Central memory CD8-positive, alpha-beta T cell (primary cell): Measurements from ENCODE around the gene PSME2.

Experiments used
- ATAC-seq: fragments of 150-1000 bp; cut with Tn5 transposase; replicated peaks from 2 replicates; pipeline ENCODE4 v1.10.0; 2022; ENCODE audit warnings: mild to moderate bottlenecking, moderate FRiP score, moderate number of reproducible peaks; ENCODE audit not compliant: poor library complexity, severe bottlenecking; ENCODE audit errors: extremely low read depth
- DNase-seq, 2 donors: peaks; one replicate each; pipeline ENCODE4 v3.0.0; 2021; ENCODE audit warnings: low spot score in 2 of 2
- H3K27ac Mint-ChIP-seq: one replicate; pipeline ENCODE4 v1.8.0; 2022; ENCODE audit warnings: low read depth, mild to moderate bottlenecking, moderate library complexity, mixed read lengths
- H3K27me3 Mint-ChIP-seq: one replicate; pipeline ENCODE4 v1.8.0; 2022; ENCODE audit warnings: mixed read lengths
- H3K36me3 Mint-ChIP-seq: one replicate; pipeline ENCODE4 v1.8.0; 2022; ENCODE audit warnings: mild to moderate bottlenecking, moderate library complexity, mixed read lengths; ENCODE audit not compliant: insufficient read depth
- H3K4me1 Mint-ChIP-seq: one replicate; pipeline ENCODE4 v1.8.0; 2022; ENCODE audit warnings: mixed read lengths
- H3K4me3 Mint-ChIP-seq: one replicate; pipeline ENCODE4 v1.8.0; 2022; ENCODE audit warnings: mild to moderate bottlenecking, moderate library complexity, mixed read lengths
- H3K9me3 Mint-ChIP-seq: one replicate; pipeline ENCODE4 v1.8.0; 2022; ENCODE audit warnings: mixed read lengths

PSME2 gene

GRCh38 chr14:24145690-24146452 is 539 bp downstream of the PSME2 start:
- peaks cover 64% of the 10 kb centered on the region for H3K4me1 Mint-ChIP-seq
- DNase-seq, result no peak
- peak overlapping the region; percentile 92 for H3K27ac Mint-ChIP-seq
- H3K27me3 Mint-ChIP-seq, result no peaks in the 10 kb centered on the region
- H3K36me3 Mint-ChIP-seq, result peaks cover 33% of the 10 kb centered on the region
- no peak for ATAC-seq
- no peaks in the 10 kb centered on the region for H3K9me3 Mint-ChIP-seq
- H3K4me3 Mint-ChIP-seq, result peak overlapping the region; percentile 98

DNA sequence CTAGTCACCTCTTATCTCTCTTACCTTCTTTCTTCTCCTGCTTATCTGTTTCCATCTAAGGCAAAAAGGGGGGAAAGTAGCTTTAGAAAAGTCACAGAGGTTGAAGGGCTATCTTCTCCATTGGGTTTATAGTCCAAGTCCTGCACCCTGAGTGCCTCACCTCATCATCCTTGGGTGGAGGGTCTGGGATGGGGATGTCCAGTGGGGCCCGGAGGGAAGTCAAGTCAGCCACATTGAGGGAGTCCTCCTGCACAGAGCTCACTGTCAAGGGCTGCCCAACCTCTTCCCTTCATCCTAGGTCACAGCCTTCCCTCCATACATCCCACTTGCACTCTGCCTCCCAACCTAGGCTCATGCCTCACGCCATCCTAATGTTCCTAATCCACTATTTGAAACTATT is 1.2 kb downstream of the PSME2 start:
- no peak overlapping the region for H3K27ac Mint-ChIP-seq
- DNase-seq (no peak), ATAC-seq (no peak)
- H3K4me1 Mint-ChIP-seq, result peaks cover 58% of the 10 kb centered on the region
- H3K4me3 Mint-ChIP-seq, result peak overlapping the region; percentile 98
- no peaks in the 10 kb centered on the region for H3K9me3 Mint-ChIP-seq
- peaks cover 31% of the 10 kb centered on the region for H3K36me3 Mint-ChIP-seq
- H3K27me3 Mint-ChIP-seq, result no peaks in the 10 kb centered on the region

- Mint-ChIP-seq H3K27me3 (no peaks in the 10 kb centered on the region), H3K27ac (no peak overlapping the region), H3K9me3 (no peaks in the 10 kb centered on the region), H3K4me1 (peaks cover 58% of the 10 kb centered on the region), H3K4me3 (peak overlapping the region; percentile 4), H3K36me3 (peaks cover 26% of the 10 kb centered on the region)
- ATAC-seq (no peak), DNase-seq (no peak)
These were observed 2.0 kb downstream of the PSME2 start for GRCh38 chr14:24144451-24144850.

DNA sequence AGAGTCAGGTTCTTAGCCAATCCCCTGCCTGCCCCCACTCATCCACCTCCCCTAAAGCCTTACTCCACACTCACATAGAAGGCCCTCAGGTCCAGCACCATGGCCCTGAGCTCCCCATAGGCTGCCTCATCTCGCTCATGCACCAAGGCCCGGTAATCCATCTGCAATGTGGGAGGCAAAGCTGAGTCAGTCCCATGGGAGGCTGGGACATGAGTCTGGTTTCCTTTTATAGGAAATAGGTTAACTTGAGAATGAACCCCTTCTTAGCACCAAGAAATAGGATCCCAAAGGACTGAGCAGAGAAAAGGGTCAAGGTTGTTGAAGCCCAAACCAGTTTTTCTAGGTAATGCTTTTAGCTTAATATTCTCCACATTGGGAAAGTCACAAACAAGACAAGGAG is 2.9 kb downstream of the PSME2 start:
- Mint-ChIP-seq H3K9me3 (no peaks in the 10 kb centered on the region), H3K4me3 (peak overlapping the region; percentile 4), H3K36me3 (peaks cover 22% of the 10 kb centered on the region), H3K27me3 (no peaks in the 10 kb centered on the region), H3K27ac (no peak overlapping the region), H3K4me1 (peaks cover 57% of the 10 kb centered on the region)
- ATAC-seq, result no peak
- no peak for DNase-seq

- H3K4me1 Mint-ChIP-seq, result peaks cover 59% of the 10 kb centered on the region
- DNase-seq (peak; percentile 97 to 99), ATAC-seq (peak; percentile 92)
- peaks cover 23% of the 10 kb centered on the region for H3K36me3 Mint-ChIP-seq
- peak within 1 kb of the TSS; percentile 88 for H3K27ac Mint-ChIP-seq
- H3K4me3 Mint-ChIP-seq, result peak within 1 kb of the TSS; percentile 73
- no peaks in the 10 kb centered on the region for H3K27me3 Mint-ChIP-seq
- H3K9me3 Mint-ChIP-seq, result no peaks in the 10 kb centered on the region
These were observed 5.1 kb downstream of the PSME2 start, which contains the start of gene EMC9 for GRCh38 chr14:24141097-24141880. Gene EMC9 (minus strand): TSS chr14:24141591. CDS start chr14:24141304, 287 bp downstream.

DNA sequence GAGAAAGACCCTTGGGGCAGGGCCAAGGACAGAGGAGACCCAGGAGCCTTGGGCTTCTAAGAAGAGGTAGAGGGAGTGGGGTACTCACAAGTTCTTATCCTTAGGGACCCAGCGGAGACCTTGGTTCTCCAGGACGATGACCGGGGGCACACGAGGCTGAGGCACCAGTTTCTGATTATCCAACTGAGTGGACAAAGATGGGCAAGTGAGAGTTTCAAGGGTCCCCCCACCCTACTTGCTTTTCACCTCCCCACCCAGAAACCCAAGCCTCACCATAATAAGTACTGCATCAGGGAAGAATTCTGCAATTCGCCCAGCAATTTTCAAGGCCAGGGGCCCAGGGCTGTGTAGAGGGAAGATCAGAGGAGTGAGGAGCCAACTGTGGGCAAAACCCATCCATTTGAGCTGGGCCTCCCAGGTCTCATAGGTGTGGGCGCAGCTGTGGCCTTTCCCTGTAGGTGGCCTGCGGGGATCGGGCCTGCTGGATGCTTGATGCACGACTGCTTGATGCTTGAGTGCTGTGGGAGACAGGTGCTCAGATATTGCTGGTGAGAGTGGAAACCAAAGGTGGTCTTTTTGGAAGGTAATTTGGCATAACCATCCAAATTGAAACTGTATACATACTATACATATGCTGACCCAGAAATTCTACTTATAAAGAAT is 7.0 kb downstream of the PSME2 start:
- Mint-ChIP-seq H3K27me3 (no peaks in the 10 kb centered on the region), H3K4me1 (peaks cover 50% of the 10 kb centered on the region), H3K27ac (peak overlapping the region; percentile 24), H3K9me3 (no peaks in the 10 kb centered on the region), H3K36me3 (peaks cover 17% of the 10 kb centered on the region), H3K4me3 (peak overlapping the region; percentile 73)
- ATAC-seq, result no peak
- DNase-seq, result no peak

DNA sequence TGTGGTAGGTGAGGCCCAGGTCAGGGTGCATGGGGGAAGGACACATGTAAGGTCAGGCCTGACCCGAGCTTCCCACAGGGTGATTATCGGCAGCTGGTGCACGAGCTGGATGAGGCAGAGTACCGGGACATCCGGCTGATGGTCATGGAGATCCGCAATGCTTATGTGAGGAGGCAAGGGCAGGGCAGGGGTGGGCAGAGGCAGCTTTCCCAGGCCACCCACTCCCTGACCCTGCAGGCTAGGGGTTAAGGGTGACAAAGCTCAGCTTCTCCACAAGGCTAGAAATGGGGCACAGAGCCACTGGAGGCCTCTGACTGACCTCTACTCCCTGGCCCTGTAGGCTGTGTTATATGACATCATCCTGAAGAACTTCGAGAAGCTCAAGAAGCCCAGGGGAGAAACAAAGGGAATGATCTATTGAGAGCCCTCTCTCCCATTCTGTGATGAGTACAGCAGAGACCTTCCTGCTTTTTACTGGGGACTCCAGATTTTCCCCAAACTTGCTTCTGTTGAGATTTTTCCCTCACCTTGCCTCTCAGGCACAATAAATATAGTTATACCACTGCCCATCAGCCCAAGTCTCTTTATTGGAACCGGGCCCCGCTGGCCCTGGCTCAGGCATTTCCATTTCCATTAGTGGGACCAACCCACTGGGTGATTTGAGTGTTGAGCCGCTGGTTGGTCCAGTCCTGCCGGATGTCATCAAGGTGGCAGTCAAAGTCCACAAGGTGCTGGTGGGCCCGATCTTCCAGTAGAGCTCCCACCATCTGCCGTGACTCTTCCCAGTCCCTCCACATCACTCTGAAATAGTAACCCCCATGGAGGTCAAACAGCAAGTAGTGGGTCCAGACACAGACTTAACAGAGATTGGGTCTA is 7.8 kb downstream of the PSME2 start:
- no peak for DNase-seq
- H3K36me3 Mint-ChIP-seq, result peaks cover 17% of the 10 kb centered on the region
- peak overlapping the region; percentile 73 for H3K4me3 Mint-ChIP-seq

GRCh38 chr14:24137529-24138395 is 8.6 kb downstream of the PSME2 start:
- no peak for DNase-seq
- Mint-ChIP-seq H3K36me3 (peaks cover 17% of the 10 kb centered on the region), H3K4me3 (peak overlapping the region; percentile 90), H3K27me3 (no peaks in the 10 kb centered on the region), H3K27ac (no peak overlapping the region), H3K4me1 (peaks cover 42% of the 10 kb centered on the region), H3K9me3 (no peaks in the 10 kb centered on the region)
- ATAC-seq, result no peak

More for the DNA sequence above, 7.8 kb downstream of the PSME2 start:
- peaks cover 45% of the 10 kb centered on the region for H3K4me1 Mint-ChIP-seq
- H3K27me3 Mint-ChIP-seq, result no peaks in the 10 kb centered on the region
- peak overlapping the region; percentile 24 for H3K27ac Mint-ChIP-seq
- no peak for ATAC-seq
- no peaks in the 10 kb centered on the region for H3K9me3 Mint-ChIP-seq

- ATAC-seq, result no peak
- no peaks in the 10 kb centered on the region for H3K9me3 Mint-ChIP-seq
- H3K27me3 Mint-ChIP-seq, result no peaks in the 10 kb centered on the region
- peaks cover 48% of the 10 kb centered on the region for H3K4me1 Mint-ChIP-seq
- H3K36me3 Mint-ChIP-seq, result peaks cover 15% of the 10 kb centered on the region
- peak overlapping the region; percentile 90 for H3K4me3 Mint-ChIP-seq
- DNase-seq, result no peak
- peak overlapping the region; percentile 79 for H3K27ac Mint-ChIP-seq
These were observed 9.5 kb downstream of the PSME2 start for GRCh38 chr14:24136684-24137528.

DNA sequence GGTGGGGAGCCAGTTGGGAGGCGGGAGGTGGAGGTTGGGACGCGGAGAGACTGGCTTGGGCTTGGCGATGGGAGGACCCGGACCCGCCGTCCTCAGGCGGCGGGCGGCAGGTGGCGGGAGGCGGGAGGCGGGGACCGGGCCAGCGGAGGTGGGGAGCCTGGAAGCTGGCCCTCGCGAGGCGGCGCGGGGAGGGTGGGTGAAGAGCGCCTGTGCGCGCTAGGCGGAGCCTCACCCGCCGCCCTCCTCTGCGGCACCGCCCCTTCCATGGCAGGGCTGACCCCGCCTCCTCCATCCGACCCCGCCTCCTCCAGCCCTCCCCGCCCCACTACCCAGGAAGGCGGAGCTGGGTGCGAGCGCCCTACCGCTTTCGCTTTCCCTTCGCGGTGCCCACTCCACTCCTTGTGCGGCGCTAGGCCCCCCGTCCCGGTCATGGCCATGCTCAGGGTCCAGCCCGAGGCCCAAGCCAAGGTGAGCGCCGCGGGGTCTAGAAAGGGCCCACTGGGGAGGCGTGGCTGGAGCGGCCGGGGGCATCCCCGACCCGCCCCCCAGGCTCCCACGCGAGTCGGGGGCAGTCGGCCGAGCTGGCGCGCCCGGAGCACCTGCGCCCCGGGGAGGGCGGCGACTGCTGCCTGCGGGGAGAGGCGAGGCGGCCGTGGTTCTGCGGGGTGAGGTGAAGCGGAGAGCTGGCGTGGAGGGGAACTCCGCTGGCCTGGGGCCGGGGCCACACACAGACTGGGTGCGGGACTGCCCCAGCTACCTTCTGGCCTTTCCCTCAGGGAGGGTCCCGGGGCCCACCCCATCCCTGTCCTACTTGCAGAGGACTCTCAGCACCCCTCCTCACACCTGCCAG is 10.4 kb downstream of the PSME2 start, which contains the start of gene PSME1:
Gene PSME1, plus strand, starts transcription at position 361 of the 850 bp plus-strand sequence. Its CDS starts 69 bp downstream, at position 430.
- H3K4me1 Mint-ChIP-seq, result peaks cover 51% of the 10 kb centered on the region

More for the DNA sequence above, 10.4 kb downstream of the PSME2 start, which contains the start of gene PSME1:
- no peaks in the 10 kb centered on the region for H3K9me3 Mint-ChIP-seq
- ATAC-seq (peak; percentile 93), DNase-seq (peak; percentile 92 to 93)
- peaks cover 12% of the 10 kb centered on the region for H3K36me3 Mint-ChIP-seq
- no peaks in the 10 kb centered on the region for H3K27me3 Mint-ChIP-seq
- peak within 1 kb of the TSS; percentile 90 for H3K4me3 Mint-ChIP-seq
- peak within 1 kb of the TSS; percentile 89 for H3K27ac Mint-ChIP-seq
